ENCODE results near the gene NTN3. TPM values are rescaled to one million over a fixed set of nuclear protein-coding genes. Genes with fewer than 3 reads are reported as not detected.

NTN3 gene
- total and polyA plus RNA-seq, 2 of the 8 experiments (the other 6 are each of a cell fraction or from before 2014, with no cell fraction given) = 0.30 to 0.34 TPM

DNA sequence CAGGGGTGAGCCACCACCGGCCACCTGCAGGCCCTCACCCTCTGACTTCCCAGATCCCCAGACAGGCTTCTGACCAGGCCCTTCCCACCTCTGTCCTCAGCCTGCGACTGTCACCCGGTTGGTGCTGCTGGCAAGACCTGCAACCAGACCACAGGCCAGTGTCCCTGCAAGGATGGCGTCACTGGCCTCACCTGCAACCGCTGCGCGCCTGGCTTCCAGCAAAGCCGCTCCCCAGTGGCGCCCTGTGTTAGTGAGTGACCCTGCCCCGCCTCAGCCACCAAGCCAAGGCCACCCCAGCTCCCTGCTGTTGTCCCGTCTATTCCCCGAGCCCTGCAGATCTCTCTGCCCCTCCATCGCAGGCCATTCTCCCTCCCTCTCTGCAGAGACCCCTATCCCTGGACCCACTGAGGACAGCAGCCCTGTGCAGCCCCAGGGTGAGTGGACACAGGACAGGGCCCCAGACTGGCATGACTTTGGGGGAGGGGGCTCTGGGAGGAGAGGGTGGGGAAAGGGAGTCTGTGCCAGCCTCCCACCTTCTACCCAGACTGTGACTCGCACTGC lies 1.9 kb downstream of the NTN3 start:
- 87% methylated on average over 12 of the region's 14 CpGs; no CpG with 5 or more reads in 1 of the 2 experiments for WGBS, 2 experiments (ENCODE audit: extremely low coverage in 1 of 2, insufficient coverage in 1 of 2, insufficient read length in 1 of 2, insufficient replicate concordance in 2 of 2, low coverage in 1 of 2, low lambda C conversion rate in 2 of 2, missing lambda C conversion rate in 1 of 2)
- CTCF ChIA-PET (ENCODE audit: partially characterized antibody) = interaction anchor here (1.0 to 1.7 kb wide), 4 partner anchors 11 to 278 kb away, joined by 3 to 7 read pairs (median 4); no protein-coding TSS in a partner anchor
- FAIRE-seq (no peak), DNase-seq (ENCODE audit: low read depth in 1 of 2, low spot score in 2 of 2) (no peak)
- H4K20me1 ChIP-seq (replicated peaks in 1 of 2; ENCODE audit: control insufficient read depth in 1 of 2, insufficient read depth in 2 of 2, low read length in 2 of 2) = peaks cover 5 to 21% of the 10 kb centered on the region in 2 experiments
- H3K9ac ChIP-seq (replicated peaks in 1 of 4; ENCODE audit: extremely low read depth in 1 of 4, low read depth in 3 of 4, low read length in 3 of 4) = no peak overlapping the region
- H3K14ac ChIP-seq (ENCODE audit: insufficient read length) = no peak overlapping the region
- H3K4me2 ChIP-seq (ENCODE audit: insufficient read depth in 1 of 2, low read depth in 2 of 2, low read length in 2 of 2) = peak overlapping the region; percentile 83 to 92; a peak in 3 of 4 replicates
- H2AFZ ChIP-seq (ENCODE audit: low read length) = no peak overlapping the region
- peak overlapping the region; percentile 60; the same call in 1 of the 2 replicates for H2BK12ac ChIP-seq (ENCODE audit: low read depth, low read length)
- H3K36me3 ChIP-seq (ENCODE audit: control insufficient read depth in 2 of 4, insufficient read depth in 4 of 4, low read length in 3 of 4) = no peaks in the 10 kb centered on the region
- no peak overlapping the region for H2BK120ac ChIP-seq (replicated peaks; ENCODE audit: low read depth, low read length)
- H2BK5ac ChIP-seq (ENCODE audit: low read depth, low read length) = no peak overlapping the region
- no peak overlapping the region for H3K23ac ChIP-seq (ENCODE audit: insufficient read length)
- H3K4me3 ChIP-seq (ENCODE audit: extremely low read depth in 1 of 4, insufficient read depth in 2 of 4, low read depth in 3 of 4, low read length in 4 of 4) = no peak overlapping the region
- peaks cover 8% of the 10 kb centered on the region; the same call in 1 of the 2 replicates for H3K79me1 ChIP-seq (ENCODE audit: low read depth, low read length)
- POLR2A ChIA-PET (ENCODE audit: partially characterized antibody) = interaction anchor here (0.6 to 3.5 kb wide), 5 partner anchors 14 to 317 kb away, joined by 3 to 20 read pairs (median 3); partner anchors contain the start of genes PRSS27, TEDC2 and TRAF7
- TF ChIP-seq HDAC6 (IDR thresholded peaks at IDR 0.05; ENCODE audit: low read depth, low read length) = no peak
- no peak for TF ChIP-seq MAX (IDR thresholded peaks at IDR 0.05)
- TF ChIP-seq TBP (IDR thresholded peaks at IDR 0.05; ENCODE audit: low read depth, low read length) = no peak
- no peak for TF ChIP-seq YY1 (IDR thresholded peaks at IDR 0.05; ENCODE audit: low read depth, low read length)
- no peak for TF ChIP-seq SIN3A (conservative IDR thresholded peaks at IDR 0.05 in 1 of 2, IDR thresholded peaks at IDR 0.05 in 1 of 2; ENCODE audit: low read depth in 1 of 2, low read length in 2 of 2)
- no peak for TF ChIP-seq SUZ12 (IDR thresholded peaks at IDR 0.05; ENCODE audit: low read length)
- no peak for TF ChIP-seq CREB1 (IDR thresholded peaks at IDR 0.05)
- TF ChIP-seq EP300 (IDR thresholded peaks at IDR 0.05; ENCODE audit: borderline replicate concordance in 1 of 2, low read depth in 2 of 2, low read length in 2 of 2) = no peak
- TF ChIP-seq SAP30 (IDR thresholded peaks at IDR 0.05; ENCODE audit: insufficient read depth, insufficient replicate concordance, low read length) = no peak
- no peak for TF ChIP-seq GTF2F1 (IDR thresholded peaks at IDR 0.05; ENCODE audit: borderline replicate concordance, low read depth, low read length)
- H4K91ac ChIP-seq (replicated peaks; ENCODE audit: insufficient read length, low read length) = no peak overlapping the region
- no peak overlapping the region for H3K4ac ChIP-seq (replicated peaks; ENCODE audit: insufficient read length, low read depth, low read length)
- no peak overlapping the region for H3K18ac ChIP-seq (ENCODE audit: extremely low read depth, low read length)
- H2AK5ac ChIP-seq (ENCODE audit: low read depth, low read length) = no peak overlapping the region
- no peak overlapping the region; the same call in 1 of the 2 replicates for H2BK15ac ChIP-seq (ENCODE audit: low read length)
- H3K56ac ChIP-seq (replicated peaks; ENCODE audit: insufficient read length, low read depth, low read length) = no peak overlapping the region
- 0 out of 4 replicates have a peak, but pooled peaks cover 0 to 2% of the 10 kb centered on the region in 2 experiments for H3K79me2 ChIP-seq (ENCODE audit: control insufficient read depth in 1 of 2, insufficient read depth in 2 of 2, low read length in 2 of 2)
- no peak overlapping the region for H4K5ac ChIP-seq (ENCODE audit: insufficient read length, low read depth, low read length)
- no peak overlapping the region for H2BK20ac ChIP-seq (ENCODE audit: low read length)
- peaks cover 0 to 42% (median 27%) of the 10 kb centered on the region in 4 experiments; a peak in 6 of 7 replicates for H3K4me1 ChIP-seq (replicated peaks in 1 of 4; ENCODE audit: control insufficient read depth in 3 of 4, insufficient read depth in 4 of 4, low read length in 3 of 4)
- peaks cover 24 to 73% (median 58%) of the 10 kb centered on the region in 4 experiments for H3K27me3 ChIP-seq (replicated peaks in 1 of 4; ENCODE audit: control insufficient read depth in 3 of 4, extremely low read depth in 1 of 4, insufficient read depth in 3 of 4, low read length in 3 of 4)
- no peak overlapping the region for H4K8ac ChIP-seq (ENCODE audit: extremely low read depth, insufficient read depth, low read length)
- no peak overlapping the region for H3K27ac ChIP-seq (ENCODE audit: low read depth, low read length)
- H3K23me2 ChIP-seq (ENCODE audit: low read depth, low read length) = peaks cover 27% of the 10 kb centered on the region; the same call in 1 of the 2 replicates
- no peaks in the 10 kb centered on the region for H3K9me3 ChIP-seq (ENCODE audit: insufficient read depth in 2 of 2, low read depth in 1 of 2, low read length in 1 of 2)
